H1 (cell line): ENCODE measurements around the gene ANGEL2. TPM values are rescaled to one million over a fixed set of nuclear protein-coding genes. Genes with fewer than 3 reads are reported as not detected.

Experiments
- CTCF ChIA-PET: fragments of 300-600 bp; sonication (Branson Sonifier 250); formaldehyde crosslinking; loops from one replicate; lab custom pipeline; 2021; ENCODE audit not compliant: partially characterized antibody; lab: Charles Lee
- POLR2A ChIA-PET: fragments of 300-600 bp; sonication (Branson Sonifier 250); formaldehyde crosslinking; loops from one replicate; lab custom pipeline; 2021; ENCODE audit warnings: inconsistent platforms; ENCODE audit not compliant: partially characterized antibody; lab: Charles Lee
- DNase-seq, 2 experiments: peaks; one replicate each; pipeline versions ENCODE4 v3.0.0 to v3.0.0-alpha.2; 2010 to 2022; ENCODE audit warnings: low spot score in 2 of 2, low read depth in 1 of 2, mixed read lengths in 1 of 2
- FAIRE-seq: peaks from 2 replicates; lab custom pipeline; 2011; peaks lifted over from hg19 to GRCh38; lab: Jason Lieb, UNC
- H2AFZ ChIP-seq: 2 replicates; pipeline ENCODE4 v1.8.1; 2012; ENCODE audit warnings: low read length, inconsistent platforms
- H2AK5ac ChIP-seq: 2 replicates; pipeline ENCODE4 v1.6.1; 2013; ENCODE audit warnings: low read depth, low read length
- H2BK120ac ChIP-seq: replicated peaks from 2 replicates; pipeline ENCODE3; 2013; ENCODE audit warnings: low read depth, low read length, inconsistent platforms
- H2BK12ac ChIP-seq: 2 replicates; pipeline ENCODE4 v1.6.1; 2013; ENCODE audit warnings: low read depth, low read length
- H2BK15ac ChIP-seq: 2 replicates; pipeline ENCODE4 v1.6.1; 2013; ENCODE audit warnings: low read length
- H2BK20ac ChIP-seq: 2 replicates; pipeline ENCODE4 v1.6.1; 2013; ENCODE audit warnings: low read length
- H2BK5ac ChIP-seq: 2 replicates; pipeline ENCODE4 v1.6.1; 2013; ENCODE audit warnings: low read depth, low read length
- H3K14ac ChIP-seq: 2 replicates; pipeline ENCODE4 v1.6.1; 2013; ENCODE audit warnings: inconsistent platforms; ENCODE audit not compliant: insufficient read length
- H3K18ac ChIP-seq: 2 replicates; pipeline ENCODE4 v1.6.1; 2013; ENCODE audit warnings: low read length; ENCODE audit errors: extremely low read depth
- H3K23ac ChIP-seq: 2 replicates; pipeline ENCODE4 v1.6.1; 2013; ENCODE audit warnings: inconsistent platforms; ENCODE audit not compliant: insufficient read length
- H3K23me2 ChIP-seq: 2 replicates; pipeline ENCODE4 v1.6.1; 2013; ENCODE audit warnings: low read depth, low read length
- H3K27ac ChIP-seq: 2 replicates; pipeline ENCODE4 v1.6.1; 2011; ENCODE audit warnings: low read depth, low read length, inconsistent platforms
- H3K27me3 ChIP-seq, 4 experiments: replicated peaks in 1 of 4; 1 replicate in 1 of 4; 2 replicates in 3 of 4; pipeline versions ENCODE4 v1.6.1 to v1.8.1; 2011 to 2013; ENCODE audit warnings: low read length in 3 of 4, mild to moderate bottlenecking in 3 of 4, inconsistent platforms in 2 of 4, mixed read lengths in 2 of 4, moderate library complexity in 1 of 4; ENCODE audit not compliant: control insufficient read depth in 3 of 4, insufficient read depth in 3 of 4; ENCODE audit errors: extremely low read depth in 1 of 4
- H3K36me3 ChIP-seq, 4 experiments: 2 replicates each; pipeline versions ENCODE4 v1.6.1 to v1.8.1; 2011 to 2013; ENCODE audit warnings: mild to moderate bottlenecking in 4 of 4, low read length in 3 of 4, moderate library complexity in 2 of 4, control low read depth in 1 of 4, inconsistent platforms in 1 of 4; ENCODE audit not compliant: insufficient read depth in 4 of 4, control insufficient read depth in 2 of 4
- H3K4ac ChIP-seq: replicated peaks from 2 replicates; pipeline ENCODE3; 2013; ENCODE audit warnings: low read length, low read depth, mixed read lengths, inconsistent platforms; ENCODE audit not compliant: insufficient read length
- H3K4me1 ChIP-seq, 4 experiments: replicated peaks in 1 of 4; 1 replicate in 1 of 4; 2 replicates in 3 of 4; pipeline versions ENCODE4 v1.6.1 to v1.8.1; 2011 to 2013; ENCODE audit warnings: low read length in 3 of 4, inconsistent platforms in 2 of 4, mixed read lengths in 1 of 4; ENCODE audit not compliant: insufficient read depth in 4 of 4, control insufficient read depth in 3 of 4
- H3K4me2 ChIP-seq, 2 experiments: 2 replicates each; pipeline versions ENCODE4 v1.6.1 to v1.8.1; 2011 to 2013; ENCODE audit warnings: low read depth in 2 of 2, low read length in 2 of 2, control low read depth in 1 of 2, inconsistent platforms in 1 of 2, mild to moderate bottlenecking in 1 of 2; ENCODE audit not compliant: insufficient read depth in 1 of 2
- H3K4me3 ChIP-seq, 4 experiments: fragments of 200-600, 300-600 bp in 1 of 4; sonication (generic), shearing (Covaris generic), sonication (Bioruptor Twin) in 1 of 4; 2 replicates each; pipeline versions ENCODE4 v1.5.1 to v1.8.1; 2011 to 2016; ENCODE audit warnings: low read length in 4 of 4, low read depth in 3 of 4, control low read depth in 2 of 4, inconsistent platforms in 2 of 4, mild to moderate bottlenecking in 2 of 4, mixed read lengths in 1 of 4, moderate library complexity in 1 of 4; ENCODE audit not compliant: insufficient read depth in 2 of 4; ENCODE audit errors: extremely low read depth in 1 of 4
- H3K56ac ChIP-seq: replicated peaks from 2 replicates; pipeline ENCODE3; 2013; ENCODE audit warnings: low read depth, mild to moderate bottlenecking, mixed read lengths, low read length, inconsistent platforms; ENCODE audit not compliant: insufficient read length
- H3K79me1 ChIP-seq: 2 replicates; pipeline ENCODE4 v1.6.1; 2013; ENCODE audit warnings: low read depth, low read length, control low read depth
- H3K79me2 ChIP-seq, 2 experiments: 2 replicates each; pipeline versions ENCODE4 v1.6.1 to v1.8.1; 2012 to 2013; ENCODE audit warnings: low read length in 2 of 2, mild to moderate bottlenecking in 2 of 2, inconsistent platforms in 1 of 2; ENCODE audit not compliant: insufficient read depth in 2 of 2, control insufficient read depth in 1 of 2
- H3K9ac ChIP-seq, 4 experiments: replicated peaks in 1 of 4; 1 replicate in 1 of 4; 2 replicates in 3 of 4; pipeline versions ENCODE4 v1.6.1 to v1.8.1; 2011 to 2013; ENCODE audit warnings: low read depth in 3 of 4, low read length in 3 of 4, control low read depth in 2 of 4, mild to moderate bottlenecking in 2 of 4, moderate library complexity in 2 of 4, inconsistent platforms in 1 of 4; ENCODE audit errors: extremely low read depth in 1 of 4
- H3K9me3 ChIP-seq, 2 experiments: 2 replicates each; pipeline versions ENCODE4 v1.6.1 to v1.8.1; 2012 to 2013; ENCODE audit warnings: mild to moderate bottlenecking in 2 of 2, moderate library complexity in 2 of 2, control low read depth in 1 of 2, inconsistent platforms in 1 of 2, low read depth in 1 of 2, low read length in 1 of 2, mixed read lengths in 1 of 2; ENCODE audit not compliant: insufficient read depth in 2 of 2
- H4K20me1 ChIP-seq, 2 experiments: replicated peaks in 1 of 2; 2 replicates each; pipeline versions ENCODE3 to v1.8.1; 2011 to 2013; ENCODE audit warnings: inconsistent platforms in 2 of 2, low read length in 2 of 2, mild to moderate bottlenecking in 1 of 2; ENCODE audit not compliant: insufficient read depth in 2 of 2, control insufficient read depth in 1 of 2
- H4K5ac ChIP-seq: 2 replicates; pipeline ENCODE4 v1.6.1; 2013; ENCODE audit warnings: low read length, low read depth, mixed read lengths, inconsistent platforms; ENCODE audit not compliant: insufficient read length
- H4K8ac ChIP-seq: 2 replicates; pipeline ENCODE4 v1.8.0; 2013; ENCODE audit warnings: mild to moderate bottlenecking, moderate library complexity, low read length, inconsistent platforms; ENCODE audit not compliant: insufficient read depth; ENCODE audit errors: extremely low read depth
- H4K91ac ChIP-seq: replicated peaks from 2 replicates; pipeline ENCODE3; 2013; ENCODE audit warnings: low read length, mixed read lengths, inconsistent platforms; ENCODE audit not compliant: insufficient read length
- GABPA ChIP-seq: IDR thresholded peaks from 2 replicates; pipeline ENCODE4 v1.6.1; 2011; ENCODE audit warnings: mild to moderate bottlenecking, low read length, moderate library complexity, borderline replicate concordance; ENCODE audit not compliant: insufficient read depth
- POLR2AphosphoS5 ChIP-seq: IDR thresholded peaks from 2 replicates; pipeline ENCODE4 v1.6.1; 2011; ENCODE audit warnings: low read depth, low read length
- whole genome bisulfite sequencing, 2 experiments: shearing (Covaris generic) in 1 of 2; methylation state at CpG; one replicate each; pipeline versions ENCODE4 v1.1.6 to v1.1.7; 2013 to 2015; ENCODE audit warnings: low lambda C conversion rate in 2 of 2, mixed read lengths in 2 of 2, inconsistent platforms in 1 of 2, low coverage in 1 of 2, missing lambda C conversion rate in 1 of 2; ENCODE audit not compliant: insufficient replicate concordance in 2 of 2, insufficient coverage in 1 of 2, insufficient read length in 1 of 2; ENCODE audit errors: extremely low coverage in 1 of 2, missing lambda C conversion rate in 1 of 2; 5-methylcytosine and 5-hydroxymethylcytosine counted together
- polyA plus RNA-seq, 7 experiments: library from polyadenylated mRNA; depleted of rRNA in 3 of 7; stranded (reverse) in 5 of 7; unstranded in 2 of 7; fragments of >200 nt in 5 of 7; fragments of 200-250 nt in 2 of 7; gene quantifications; 1 replicate in 5 of 7; 2 replicates in 1 of 7; 4 replicates in 1 of 7; pipeline versions ENCODE4 v1.2.1 to v1.2.3, GENCODE V29; 2011 to 2013; ENCODE audit warnings: missing spikeins in 2 of 7, mixed read lengths in 2 of 7
- total RNA-seq: library from RNA; stranded (reverse); fragmentation: NEBNext Ultra II Directional; extraction: Animal tissue kit (Norgen Biotek cat#: 25700); gene quantifications from 2 replicates; pipeline ENCODE4 v1.2.1, GENCODE V29; 2021

ANGEL2 gene
- total and polyA plus RNA-seq, 2 of the 8 experiments (the other 6 are each of a cell fraction or from before 2014, with no cell fraction given): 18.1 to 39.9 TPM

- Histone ChIP-seq H3K27me3 (no peaks in the 10 kb centered on the region), H4K20me1 (peaks cover 2 to 12% of the 10 kb centered on the region in 2 experiments), H3K14ac (no peak overlapping the region), H3K4me1 (peaks cover 0 to 7% (median 2%) of the 10 kb centered on the region in 4 experiments; a peak in 5 of 7 replicates), H3K27ac (no peak overlapping the region), H2BK15ac (no peak overlapping the region), H3K23me2 (no peaks in the 10 kb centered on the region), H3K56ac (no peak overlapping the region), H2AFZ (no peak overlapping the region), H3K18ac (no peak overlapping the region), H2BK120ac (no peak overlapping the region), H4K91ac (no peak overlapping the region), H3K4me2 (no peak overlapping the region), H2BK12ac (no peak overlapping the region), H3K79me2 (no peaks in the 10 kb centered on the region; a peak in 1 of 4 replicates), H3K79me1 (peaks cover 3% of the 10 kb centered on the region; the same call in 1 of the 2 replicates), H3K4me3 (no peak overlapping the region), H2AK5ac (no peak overlapping the region), H3K36me3 (peaks cover 57 to 98% (median 88%) of the 10 kb centered on the region in 4 experiments), H3K4ac (no peak overlapping the region), H3K9ac (no peak overlapping the region; a peak in 1 of 7 replicates), H4K8ac (no peak overlapping the region), H4K5ac (no peak overlapping the region), H3K23ac (no peak overlapping the region), H2BK20ac (no peak overlapping the region), H3K9me3 (no peaks in the 10 kb centered on the region), H2BK5ac (no peak overlapping the region)
- DNase-seq (no peak), FAIRE-seq (no peak)
- ChIA-PET POLR2A (interaction anchor here (1.5 to 12.9 kb wide), 6 partner anchors 8 to 37 kb away, joined by 5 to 240 read pairs (median 8); no protein-coding TSS in a partner anchor), CTCF (interaction anchor here (0.7 to 1.2 kb wide), 2 partner anchors 22 to 196 kb away, joined by 3 to 4 read pairs; no protein-coding TSS in a partner anchor)
- 86% methylated on average over 4 of the region's 4 CpGs; no CpG with 5 or more reads in 1 of the 2 experiments for WGBS, 2 experiments
- TF ChIP-seq POLR2AphosphoS5: 0 out of 2 replicates have a peak, but pooled peaks have one; percentile 19
- TF ChIP-seq GABPA: no peak
Measured at GRCh38 chr1:212973426-212973825, 42.2 kb downstream of the ANGEL2 start.
